ENCODE results near the gene CASKIN1. TPM values are rescaled to one million over a fixed set of nuclear protein-coding genes. Genes with fewer than 3 reads are reported as not detected.

The CASKIN1 gene
- total RNA-seq, 2 donors from 2014 or later, result not detected

GRCh38 chr16:2210386-2211365 is 14.3 kb upstream of the CASKIN1 start, which contains the start of gene BRICD5:
Gene BRICD5 (minus strand): TSS chr16:2210863. CDS start chr16:2210833, 30 bp downstream.
- no peak within 1 kb of the TSS for H3K4me3 ChIP-seq
- DNase-seq (ENCODE audit: low spot score) (no peak), ATAC-seq (ENCODE audit: insufficient number of reproducible peaks, low FRiP score, low read depth) (no peak)
- peaks cover 18% of the 10 kb centered on the region for H3K36me3 ChIP-seq
- no peaks in the 10 kb centered on the region for H3K9me3 ChIP-seq
- H3K4me1 ChIP-seq (ENCODE audit: control insufficient read depth in 1 of 2, low read depth in 2 of 2), result peaks cover 23 to 34% of the 10 kb centered on the region in 2 donors
- no peak within 1 kb of the TSS for H3K27ac ChIP-seq
- no peaks in the 10 kb centered on the region for H3K27me3 ChIP-seq (replicated peaks; ENCODE audit: insufficient read depth)
- no peak for TF ChIP-seq CTCF (IDR thresholded peaks at IDR 0.05)

- Histone ChIP-seq H3K36me3 (peaks cover 18% of the 10 kb centered on the region), H3K27ac (no peak overlapping the region), H3K4me1 (ENCODE audit: control insufficient read depth in 1 of 2, low read depth in 2 of 2) (peaks cover 23 to 34% of the 10 kb centered on the region in 2 donors), H3K27me3 (replicated peaks; ENCODE audit: insufficient read depth) (no peaks in the 10 kb centered on the region), H3K4me3 (no peak overlapping the region), H3K9me3 (no peaks in the 10 kb centered on the region)
- ATAC-seq (ENCODE audit: insufficient number of reproducible peaks, low FRiP score, low read depth) (no peak), DNase-seq (ENCODE audit: low spot score) (no peak)
- no peak for TF ChIP-seq CTCF (IDR thresholded peaks at IDR 0.05)
Observed at GRCh38 chr16:2210009-2210332, 13.6 kb upstream of the CASKIN1 start.

DNA sequence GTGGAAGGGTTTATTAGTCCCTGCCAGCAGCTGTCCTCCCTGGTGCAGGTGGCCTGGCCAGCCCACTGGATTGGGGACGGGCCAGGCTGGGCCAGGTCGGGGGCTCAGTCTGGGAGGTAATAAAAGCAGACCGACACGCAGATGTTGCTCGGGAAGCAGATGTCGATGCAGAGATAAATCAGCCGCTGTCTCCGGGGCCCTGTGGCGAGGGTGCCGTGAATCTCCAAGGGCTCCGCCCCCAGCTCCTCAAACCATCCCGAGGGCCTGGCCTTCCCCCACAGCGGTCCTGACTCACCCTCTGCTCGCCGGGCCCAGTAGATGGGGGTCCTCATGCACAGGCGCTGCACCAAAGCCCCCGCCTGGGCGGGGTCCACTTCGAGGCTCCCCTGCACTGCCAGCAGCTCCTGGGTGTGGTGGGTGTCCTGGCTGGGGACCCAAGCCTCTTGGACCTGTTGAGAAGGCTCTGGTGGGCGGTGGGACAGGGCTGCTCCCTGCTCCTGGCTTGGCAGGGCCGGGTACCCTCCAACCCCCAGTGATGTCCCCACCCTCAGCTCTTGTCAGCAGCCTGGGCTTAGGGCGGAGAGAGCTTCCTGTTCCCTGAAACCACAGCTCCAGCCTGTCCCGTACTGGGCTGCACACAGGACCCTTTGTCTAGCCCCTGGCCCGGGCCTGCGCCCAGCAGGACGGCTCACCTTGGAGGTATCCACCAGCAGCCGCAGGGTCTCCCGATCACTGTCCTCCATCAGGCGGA is 13.0 kb upstream of the CASKIN1 start:
- Histone ChIP-seq H3K36me3 (peaks cover 18% of the 10 kb centered on the region), H3K4me1 (ENCODE audit: control insufficient read depth in 1 of 2, low read depth in 2 of 2) (peaks cover 23 to 40% of the 10 kb centered on the region in 2 donors), H3K4me3 (no peak overlapping the region), H3K27me3 (replicated peaks; ENCODE audit: insufficient read depth) (no peaks in the 10 kb centered on the region), H3K9me3 (no peaks in the 10 kb centered on the region), H3K27ac (no peak overlapping the region)
- no peak for TF ChIP-seq CTCF (IDR thresholded peaks at IDR 0.05)
- no peak for DNase-seq (ENCODE audit: low spot score)
- ATAC-seq (ENCODE audit: insufficient number of reproducible peaks, low FRiP score, low read depth), result no peak

GRCh38 chr16:2208772-2209171 is 12.4 kb upstream of the CASKIN1 start:
- Histone ChIP-seq H3K27me3 (replicated peaks; ENCODE audit: insufficient read depth) (no peaks in the 10 kb centered on the region), H3K36me3 (peaks cover 18% of the 10 kb centered on the region), H3K4me3 (no peak overlapping the region), H3K27ac (no peak overlapping the region), H3K4me1 (ENCODE audit: control insufficient read depth in 1 of 2, low read depth in 2 of 2) (peaks cover 23 to 41% of the 10 kb centered on the region in 2 donors), H3K9me3 (no peaks in the 10 kb centered on the region)
- no peak for ATAC-seq (ENCODE audit: insufficient number of reproducible peaks, low FRiP score, low read depth)
- DNase-seq (ENCODE audit: low spot score), result no peak
- no peak for TF ChIP-seq CTCF (IDR thresholded peaks at IDR 0.05)

- H3K27me3 ChIP-seq (replicated peaks; ENCODE audit: insufficient read depth), result no peaks in the 10 kb centered on the region
- ATAC-seq (ENCODE audit: insufficient number of reproducible peaks, low FRiP score, low read depth), result no peak
- DNase-seq (ENCODE audit: low spot score), result no peak
- no peak overlapping the region for H3K4me3 ChIP-seq
- no peak overlapping the region for H3K27ac ChIP-seq
- peaks cover 18% of the 10 kb centered on the region for H3K36me3 ChIP-seq
- TF ChIP-seq CTCF (IDR thresholded peaks at IDR 0.05), result no peak
- H3K4me1 ChIP-seq (ENCODE audit: control insufficient read depth in 1 of 2, low read depth in 2 of 2), result peaks cover 18 to 36% of the 10 kb centered on the region in 2 donors
- no peaks in the 10 kb centered on the region for H3K9me3 ChIP-seq
Observed at GRCh38 chr16:2208308-2208707, 11.9 kb upstream of the CASKIN1 start.
